GM12874 (cell line): ENCODE data around the gene WNK1.

Experiments
- TF ChIP-seq, protein P1 (sequence below): IDR thresholded peaks from 2 replicates; pipeline ENCODE4 v1.5.1; 2011; ENCODE audit warnings: low read depth, mild to moderate bottlenecking, control low read depth, low read length, moderate library complexity; ENCODE audit not compliant: insufficient read depth

The WNK1 gene

DNA sequence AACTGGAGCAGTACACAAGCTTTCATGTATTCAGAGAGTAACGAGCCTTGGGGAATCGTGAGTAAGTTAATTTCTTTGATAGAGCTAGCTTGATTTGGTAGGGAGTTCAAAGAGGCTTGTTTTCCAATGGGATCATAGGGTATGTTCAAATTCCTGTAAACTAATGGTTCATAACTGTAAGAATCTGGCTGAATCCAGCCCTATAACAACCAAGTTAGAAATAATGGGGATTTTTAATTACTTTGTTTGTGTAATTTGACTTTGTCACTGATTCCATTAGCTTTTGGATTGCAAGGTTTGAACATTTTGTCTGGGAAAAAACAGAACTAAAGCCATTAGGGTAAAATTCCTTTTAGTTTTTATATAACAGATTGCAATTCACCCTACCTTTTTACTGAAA lies 94.0 kb downstream of the WNK1 start:
- TF ChIP-seq, protein P1, sequence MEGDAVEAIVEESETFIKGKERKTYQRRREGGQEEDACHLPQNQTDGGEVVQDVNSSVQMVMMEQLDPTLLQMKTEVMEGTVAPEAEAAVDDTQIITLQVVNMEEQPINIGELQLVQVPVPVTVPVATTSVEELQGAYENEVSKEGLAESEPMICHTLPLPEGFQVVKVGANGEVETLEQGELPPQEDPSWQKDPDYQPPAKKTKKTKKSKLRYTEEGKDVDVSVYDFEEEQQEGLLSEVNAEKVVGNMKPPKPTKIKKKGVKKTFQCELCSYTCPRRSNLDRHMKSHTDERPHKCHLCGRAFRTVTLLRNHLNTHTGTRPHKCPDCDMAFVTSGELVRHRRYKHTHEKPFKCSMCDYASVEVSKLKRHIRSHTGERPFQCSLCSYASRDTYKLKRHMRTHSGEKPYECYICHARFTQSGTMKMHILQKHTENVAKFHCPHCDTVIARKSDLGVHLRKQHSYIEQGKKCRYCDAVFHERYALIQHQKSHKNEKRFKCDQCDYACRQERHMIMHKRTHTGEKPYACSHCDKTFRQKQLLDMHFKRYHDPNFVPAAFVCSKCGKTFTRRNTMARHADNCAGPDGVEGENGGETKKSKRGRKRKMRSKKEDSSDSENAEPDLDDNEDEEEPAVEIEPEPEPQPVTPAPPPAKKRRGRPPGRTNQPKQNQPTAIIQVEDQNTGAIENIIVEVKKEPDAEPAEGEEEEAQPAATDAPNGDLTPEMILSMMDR = no peak

DNA sequence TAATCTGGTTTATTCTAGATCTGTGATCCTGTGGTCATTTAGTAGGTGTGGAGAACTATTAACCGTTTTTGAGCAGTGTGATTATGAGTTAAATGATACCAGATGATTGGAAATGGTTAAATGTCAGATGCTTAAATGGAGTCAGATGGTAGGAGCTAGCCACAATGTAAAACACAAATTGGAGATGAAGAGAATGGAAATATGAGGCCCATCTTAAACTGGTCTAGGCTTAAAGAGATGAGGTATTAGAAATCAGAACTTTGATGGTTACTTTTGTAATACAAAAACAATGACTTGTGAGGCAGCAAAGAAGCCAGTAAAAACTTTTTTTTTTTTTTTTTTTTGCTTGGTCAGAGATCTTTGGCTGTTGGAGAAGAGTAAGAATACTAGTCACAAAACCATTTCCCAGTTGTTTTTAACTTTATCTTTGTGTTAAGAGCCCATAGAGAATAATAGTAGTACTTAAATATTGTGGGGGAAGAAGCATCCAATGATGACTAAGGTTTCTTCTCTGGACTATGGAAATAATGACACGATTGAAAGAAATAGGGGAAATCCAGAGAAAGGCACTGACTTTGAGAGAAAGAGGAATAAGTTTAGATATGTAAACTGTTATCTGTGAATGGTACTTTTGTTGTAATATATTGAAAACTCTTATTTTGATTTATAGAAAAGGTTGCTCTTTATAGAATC lies 95.9 kb downstream of the WNK1 start:
- TF ChIP-seq, protein P1 = no peak

DNA sequence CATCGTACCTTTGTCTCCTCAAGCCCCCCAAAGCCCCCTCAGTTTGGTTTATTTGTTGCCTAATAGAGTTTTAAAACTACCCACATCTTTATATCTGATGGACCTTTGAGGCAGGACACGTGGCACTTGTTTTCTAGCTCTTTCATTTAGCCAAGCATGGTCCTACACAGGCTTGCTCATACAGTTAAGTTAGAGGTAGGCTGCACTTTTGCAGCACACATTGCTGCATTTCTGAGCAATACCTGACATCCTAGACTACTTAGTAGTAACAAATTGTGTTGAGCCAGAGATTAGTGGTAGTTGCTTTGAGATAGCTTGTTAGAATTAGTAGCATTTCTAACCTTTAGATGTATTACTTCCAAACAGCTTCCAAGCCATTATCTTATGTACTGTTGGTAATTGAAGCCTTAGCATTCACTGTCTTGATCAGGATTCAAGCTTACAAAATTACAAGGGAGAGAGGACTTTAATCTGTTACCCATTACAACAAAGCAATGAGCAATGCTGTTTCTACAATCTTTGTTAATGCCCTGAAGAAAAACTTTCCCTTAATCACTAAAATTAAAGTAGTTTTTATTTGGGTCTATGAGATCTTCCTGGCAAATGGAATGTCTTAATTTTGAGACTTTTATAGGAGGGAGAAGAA lies 96.6 kb downstream of the WNK1 start:
- TF ChIP-seq, protein P1 = no peak

- TF ChIP-seq, protein P1 = no peak
Observed at GRCh38 chr12:851343-851742, 99.0 kb downstream of the WNK1 start.

DNA sequence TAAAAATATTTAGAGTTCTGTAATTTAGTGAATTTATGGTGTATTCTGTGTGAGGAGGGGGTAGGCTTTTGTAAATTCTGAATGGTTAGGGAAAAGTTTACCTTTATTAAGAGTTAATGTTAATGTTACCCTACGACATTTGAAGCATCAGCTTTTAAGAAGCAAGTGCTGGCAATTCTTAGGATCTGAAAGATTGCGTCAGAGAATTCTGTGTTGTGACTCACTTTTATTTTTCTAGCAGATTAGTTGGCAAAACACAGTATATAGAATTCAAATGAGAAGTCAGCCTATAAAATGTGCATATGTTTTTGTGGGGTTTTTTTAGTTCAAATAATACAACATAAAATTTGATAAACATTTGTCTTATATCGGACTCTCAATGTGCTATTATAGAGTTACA lies 99.5 kb downstream of the WNK1 start:
- TF ChIP-seq, protein P1 = no peak

GRCh38 chr12:852864-853263 lies 100.5 kb downstream of the WNK1 start:
- TF ChIP-seq, protein P1 = no peak

DNA sequence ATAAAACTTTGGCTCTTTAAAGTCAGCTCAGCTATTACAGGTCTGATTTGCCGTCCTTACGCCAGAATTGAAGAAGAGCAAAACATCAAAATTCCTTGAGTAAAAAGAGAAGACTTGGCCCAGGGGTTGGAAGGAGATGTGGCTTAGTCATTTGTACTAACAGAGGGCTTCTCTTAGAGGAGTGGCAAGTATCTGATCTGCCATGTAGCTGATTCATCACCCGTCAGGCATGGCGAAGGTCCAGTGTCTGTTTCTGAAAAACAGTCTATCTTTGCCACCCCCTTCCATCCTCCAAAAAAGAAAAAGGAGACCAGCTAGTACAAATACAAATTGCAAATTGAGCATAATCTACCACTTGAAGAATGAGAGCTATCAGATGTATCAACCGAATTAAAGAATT lies 105.2 kb downstream of the WNK1 start:
- TF ChIP-seq, protein P1 = no peak
